CD4-positive, alpha-beta T cell treated with Interleukin-17A for 1 hour (primary cell): Measurements from ENCODE around the gene LRCH1.
"Not testable (repeated sequence)": the region's sequence is repeated elsewhere in the genome, so short reads cannot be mapped to it uniquely, and the experiment has no call there.

ENCODE experiments used
- DNase-seq: peaks from one replicate; pipeline ENCODE4 v3.0.0-alpha.2; 2020

Gene LRCH1

GRCh38 chr13:46721054-46721453 is 168.1 kb downstream of the LRCH1 start:
- DNase-seq: peak; percentile 52

DNA sequence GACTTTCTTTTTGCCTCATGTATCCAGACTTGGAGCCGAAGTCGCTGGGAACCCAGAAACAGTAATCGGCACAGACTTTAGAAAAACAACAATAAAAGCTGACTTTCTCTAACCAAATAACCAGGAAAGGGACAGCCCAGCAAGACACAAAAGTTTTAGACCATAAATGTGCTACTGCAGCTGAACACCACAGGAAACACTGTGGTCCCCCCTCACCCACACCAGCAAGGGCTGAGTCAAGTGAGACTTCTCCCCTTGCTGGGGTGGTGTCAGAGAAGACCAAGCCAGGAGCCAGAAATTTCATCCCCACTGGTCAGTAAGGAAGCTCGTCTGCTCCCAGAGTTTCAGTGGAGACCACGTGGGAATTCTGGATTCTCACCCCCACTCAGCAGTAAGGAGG is 173.4 kb downstream of the LRCH1 start:
- no peak for DNase-seq

DNA sequence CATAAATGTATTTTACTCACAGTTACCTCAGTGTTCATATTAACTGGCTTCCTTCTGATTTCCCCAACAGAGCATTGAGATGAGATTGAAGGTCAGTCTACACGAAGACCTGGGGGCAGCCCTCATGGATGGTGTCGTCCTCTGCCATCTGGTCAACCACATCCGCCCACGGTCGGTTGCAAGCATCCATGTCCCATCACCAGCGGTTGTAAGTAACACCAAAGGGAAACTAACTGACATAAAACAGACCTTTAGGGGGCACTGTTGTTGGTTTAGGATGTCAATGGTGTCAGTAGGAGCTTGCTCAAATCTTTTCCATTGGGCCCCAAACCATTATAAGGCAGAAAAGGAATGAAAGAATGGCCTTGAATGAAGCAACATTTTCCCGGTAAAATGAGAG is 175.8 kb downstream of the LRCH1 start:
- DNase-seq: peak; percentile 23

DNA sequence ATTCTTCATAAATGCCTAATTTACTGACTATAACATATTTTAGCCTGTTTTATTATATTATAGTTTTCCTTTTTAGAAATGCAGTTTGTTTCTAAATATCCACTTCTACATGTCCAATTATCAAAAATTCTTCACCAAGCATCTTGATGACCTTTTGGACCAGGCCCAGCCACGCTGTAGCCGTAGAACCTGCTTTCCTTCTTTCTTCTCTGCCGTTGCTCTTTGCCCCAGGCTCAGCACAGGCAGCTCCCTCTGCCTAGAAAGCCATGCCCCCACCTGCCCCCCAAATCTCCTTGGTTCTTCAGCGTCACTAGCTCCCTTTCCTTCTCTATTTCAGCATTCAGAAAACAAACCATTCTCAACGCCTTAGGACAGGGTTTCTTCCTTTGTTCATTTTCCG is 178.6 kb downstream of the LRCH1 start:
- DNase-seq: no peak

- DNase-seq: no peak
Measured at GRCh38 chr13:46735425-46735824, 182.5 kb downstream of the LRCH1 start.

DNA sequence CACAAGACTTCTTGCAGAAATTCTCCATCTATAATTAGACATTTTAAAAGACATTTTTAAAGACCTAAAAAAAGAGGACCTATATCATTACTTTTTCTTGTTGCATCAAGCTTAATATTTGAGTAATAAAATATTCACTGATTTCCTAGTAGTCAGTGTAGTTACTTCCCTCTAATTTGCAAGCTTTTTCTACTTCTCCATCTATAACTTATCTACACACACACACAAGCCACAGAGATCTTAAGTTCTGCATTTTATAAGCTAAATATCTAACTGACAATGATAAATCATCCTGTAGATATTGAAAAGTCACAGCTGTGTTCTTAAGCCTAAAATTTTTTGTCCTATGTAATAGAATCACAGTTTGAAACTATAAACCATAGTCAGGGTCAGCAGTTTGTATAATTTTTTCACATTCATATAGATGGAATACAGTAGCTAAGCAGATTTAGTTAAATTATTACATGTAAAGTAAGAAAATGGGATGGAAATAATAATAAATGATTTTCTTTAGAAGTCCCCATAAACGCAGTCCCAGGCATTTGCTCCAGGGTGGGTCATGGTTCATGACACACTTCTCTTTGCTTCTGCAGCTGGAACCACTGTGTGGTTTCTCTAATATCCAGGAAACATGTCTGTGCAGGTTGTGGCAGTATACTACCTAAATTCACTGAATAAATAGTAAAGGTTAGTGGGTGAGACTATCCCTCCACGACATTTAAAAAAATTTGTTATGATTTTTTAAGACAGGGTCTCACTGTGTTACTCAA is 183.8 kb downstream of the LRCH1 start:
- DNase-seq: no peak

DNA sequence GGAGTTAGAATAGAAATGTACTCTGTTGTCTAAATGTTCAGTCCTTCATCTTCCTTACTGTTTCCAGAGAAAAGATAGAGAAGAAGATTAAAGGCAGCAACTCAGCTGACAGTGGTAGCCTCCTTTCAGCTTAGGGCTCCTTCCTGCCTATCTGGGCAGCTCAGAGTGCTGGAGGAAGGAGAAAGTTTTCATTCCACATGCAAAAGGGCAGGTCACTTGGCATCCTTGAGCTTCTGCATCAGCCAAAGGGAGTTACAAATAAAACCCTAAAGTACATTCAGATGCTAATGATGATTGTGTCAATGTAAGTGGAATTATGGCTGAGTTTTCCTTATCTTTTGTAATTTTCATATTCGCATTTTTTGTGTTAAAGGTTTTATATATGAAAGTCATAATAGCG is 185.1 kb downstream of the LRCH1 start:
- DNase-seq: no peak

- DNase-seq: no peak
Measured at GRCh38 chr13:46738766-46739165, 185.8 kb downstream of the LRCH1 start.

- DNase-seq: no peak
Measured at GRCh38 chr13:46739447-46740098, 186.6 kb downstream of the LRCH1 start.

- DNase-seq: no peak
Measured at GRCh38 chr13:46743191-46743590, 190.2 kb downstream of the LRCH1 start.

DNA sequence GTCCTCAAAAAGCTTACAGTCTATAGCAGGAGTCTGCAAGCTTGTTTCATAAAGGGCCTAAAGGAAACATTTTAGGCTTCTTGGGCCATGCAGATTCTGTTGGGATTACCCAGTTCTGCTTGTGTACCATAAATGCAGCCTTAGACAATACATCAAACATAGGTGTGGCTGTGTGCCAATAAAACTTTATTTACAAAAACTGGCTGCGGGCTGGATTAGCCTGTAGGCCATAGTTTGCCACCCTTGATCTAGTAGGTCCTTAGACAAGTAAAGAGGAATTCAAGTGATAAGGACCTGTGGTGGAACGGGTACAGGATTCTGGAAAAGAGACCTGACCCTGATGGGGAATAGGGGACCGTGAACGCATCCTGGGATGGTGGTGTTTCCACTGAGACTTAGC is 192.1 kb downstream of the LRCH1 start:
- DNase-seq: no peak

DNA sequence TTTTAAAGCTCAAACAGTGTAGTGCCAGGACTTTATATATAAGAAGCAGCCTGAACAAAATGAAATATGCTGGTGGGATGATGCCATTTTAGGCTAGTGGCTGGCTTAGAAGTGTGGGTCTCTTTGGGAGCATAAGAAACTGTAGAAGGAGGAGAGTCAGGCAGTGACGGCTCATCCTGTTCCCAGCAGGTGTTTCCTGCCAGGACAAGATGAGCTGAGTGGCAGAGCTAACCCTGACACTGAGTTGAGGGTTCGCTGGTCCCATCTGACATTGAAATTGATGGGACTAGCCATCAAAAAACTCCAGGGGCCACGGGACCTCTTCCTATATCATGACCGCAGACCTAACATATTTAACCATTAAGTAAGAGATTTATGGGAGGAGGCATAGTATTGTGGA is 192.7 kb downstream of the LRCH1 start:
- DNase-seq: no peak

- DNase-seq: no peak
Measured at GRCh38 chr13:46747031-46747820, 194.3 kb downstream of the LRCH1 start.

GRCh38 chr13:46748300-46748699 is 195.3 kb downstream of the LRCH1 start:
- no peak for DNase-seq

- no peak for DNase-seq
Measured at GRCh38 chr13:46749951-46750350, 197.0 kb downstream of the LRCH1 start.

DNA sequence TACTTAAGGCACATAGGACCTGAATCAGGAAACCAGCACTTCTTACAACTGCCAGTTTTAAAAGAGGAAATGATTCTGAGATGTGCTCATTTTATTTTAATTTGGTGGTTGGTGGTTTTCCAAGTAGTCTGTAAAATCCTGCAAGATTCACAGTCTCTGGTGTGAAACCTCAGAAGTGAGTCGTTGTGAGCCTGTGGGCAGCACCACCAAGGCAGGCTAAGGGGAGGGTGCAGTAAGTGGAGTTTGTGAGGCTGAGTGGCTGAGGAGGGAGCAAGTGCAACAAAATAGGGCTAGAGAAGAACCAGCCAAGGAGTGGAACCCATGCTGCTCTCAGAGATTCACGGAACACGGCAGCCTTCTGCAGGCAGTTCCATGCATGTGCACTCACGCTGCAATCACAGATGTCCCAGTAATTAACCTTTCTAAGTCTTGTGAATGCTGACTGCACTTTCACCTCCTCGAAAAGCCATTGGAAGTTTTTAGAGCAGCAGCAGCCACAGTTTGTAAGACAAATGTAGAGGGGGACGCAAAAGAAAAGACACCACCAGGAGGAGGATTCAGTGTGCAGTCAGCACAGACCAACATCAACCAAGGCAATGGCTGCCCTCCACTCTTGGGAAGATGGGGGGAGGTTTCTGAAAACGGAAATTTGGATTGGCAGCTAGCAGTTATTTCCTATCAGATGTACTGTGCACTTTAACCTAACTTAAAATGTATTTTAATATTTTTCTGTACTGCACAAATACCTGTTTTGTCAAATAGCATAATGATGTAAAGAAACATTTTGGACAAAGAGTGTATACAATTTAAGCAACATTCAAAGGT is 199.1 kb downstream of the LRCH1 start:
- peak; percentile 73 for DNase-seq

GRCh38 chr13:46753137-46753536 is 200.2 kb downstream of the LRCH1 start:
- no peak for DNase-seq

DNA sequence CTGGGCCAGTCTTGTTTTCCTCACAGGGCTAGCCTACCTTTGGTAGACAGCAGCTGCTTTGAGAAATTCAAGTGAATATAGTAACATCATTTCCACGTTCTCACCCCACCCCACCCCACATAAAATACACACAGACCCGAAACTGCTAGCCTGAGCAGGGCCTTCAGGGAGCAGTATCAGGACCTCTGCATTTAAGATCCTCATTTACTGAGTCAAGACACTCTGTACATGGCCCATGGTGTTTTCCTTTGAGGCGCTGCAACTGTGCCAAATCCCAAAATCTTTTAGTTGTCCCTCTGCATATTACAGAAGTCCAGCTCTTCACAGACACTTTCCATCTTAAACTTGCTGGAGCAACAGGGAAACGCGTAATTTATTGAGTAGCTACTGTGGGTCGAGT is 200.9 kb downstream of the LRCH1 start:
- no peak for DNase-seq

- no peak for DNase-seq
Measured at GRCh38 chr13:46754812-46755211, 201.8 kb downstream of the LRCH1 start.

- not testable (repeated sequence) for DNase-seq
Measured at GRCh38 chr13:46755508-46755907, 202.5 kb downstream of the LRCH1 start.

DNA sequence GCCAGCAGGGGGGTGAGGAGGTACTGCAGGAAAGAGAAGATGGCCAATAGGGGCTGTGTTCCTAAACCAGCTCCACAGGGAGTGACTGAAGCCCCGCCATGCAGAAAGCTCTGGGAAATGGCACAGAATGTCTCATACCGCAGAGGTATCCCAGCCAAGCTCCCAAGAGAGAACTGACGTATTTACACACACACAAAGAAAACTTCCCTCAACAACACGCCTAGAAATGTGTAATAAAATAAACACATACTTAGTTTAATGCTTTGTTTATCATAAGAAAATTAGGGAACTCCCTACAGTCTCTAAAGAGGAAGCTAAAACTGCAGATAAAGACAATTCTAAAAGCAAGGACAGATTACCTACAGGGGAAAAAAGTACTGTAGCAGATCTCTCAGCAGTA is 204.0 kb downstream of the LRCH1 start:
- DNase-seq: no peak

- DNase-seq: no peak
Measured at GRCh38 chr13:46757640-46758039, 204.7 kb downstream of the LRCH1 start.

GRCh38 chr13:46759846-46760245 is 206.9 kb downstream of the LRCH1 start:
- no peak for DNase-seq
